Neutrophil (primary cell): Measurements from ENCODE around the gene TMEM106A.

Experiments used
- H3K27ac ChIP-seq: fragments of 200-600 bp; sonication (generic); 2 replicates; pipeline ENCODE4 v1.5.1; 2016; ENCODE audit warnings: mild to moderate bottlenecking, moderate library complexity
- H3K27me3 ChIP-seq: fragments of 200-600 bp; sonication (generic); 2 replicates; pipeline ENCODE4 v1.6.0; 2016; ENCODE audit warnings: mild to moderate bottlenecking
- H3K36me3 ChIP-seq: fragments of 200-600 bp; sonication (generic); 2 replicates; pipeline ENCODE4 v1.5.1; 2017
- H3K4me1 ChIP-seq, 2 experiments: fragments of 200-600 bp in 1 of 2; sonication (generic) in 1 of 2; 1 replicate in 1 of 2; 2 replicates in 1 of 2; pipeline versions ENCODE4 v1.5.1 to v1.6.1; 2013 to 2016; ENCODE audit warnings: low read depth in 1 of 2, low read length in 1 of 2, mild to moderate bottlenecking in 1 of 2, moderate library complexity in 1 of 2; ENCODE audit not compliant: control insufficient read depth in 1 of 2, insufficient read depth in 1 of 2
- H3K4me3 ChIP-seq, 2 experiments: fragments of 200-600 bp in 1 of 2; sonication (generic) in 1 of 2; 1 replicate in 1 of 2; 2 replicates in 1 of 2; pipeline ENCODE4 v1.5.1; 2013 to 2016; ENCODE audit warnings: low read depth in 1 of 2, low read length in 1 of 2, mild to moderate bottlenecking in 1 of 2, moderate library complexity in 1 of 2
- H3K9me3 ChIP-seq: fragments of 200-600 bp; sonication (generic); 2 replicates; pipeline ENCODE4 v1.5.1; 2016
- TF ChIP-seq, protein P1 (sequence below): fragments of 200-600 bp; sonication (generic); IDR thresholded peaks from 2 replicates; pipeline ENCODE4 v1.5.1; 2016; ENCODE audit warnings: antibody characterized with exemption

TMEM106A gene

DNA sequence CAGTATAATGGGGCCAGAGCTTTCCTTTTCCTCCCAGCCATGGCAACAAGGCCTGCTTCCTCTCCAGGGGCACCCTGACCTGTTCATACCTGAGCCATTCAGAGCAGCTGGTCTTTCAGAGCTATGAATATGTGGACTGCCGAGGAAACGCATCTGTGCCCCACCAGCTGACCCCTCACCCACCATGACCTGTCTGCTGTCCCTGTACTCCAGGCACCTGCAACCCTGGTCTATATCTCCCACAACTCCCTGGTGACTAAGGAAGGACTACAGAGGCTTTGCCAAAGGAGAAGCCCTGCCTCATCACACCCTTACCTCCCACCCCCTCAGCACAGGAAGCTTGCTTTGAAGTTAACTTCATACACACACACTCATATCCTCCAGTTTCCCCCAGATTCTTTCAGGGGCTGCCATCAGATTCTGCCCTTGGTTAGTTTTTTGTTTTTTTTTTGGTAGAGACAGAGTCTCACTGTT is 6.0 kb downstream of the TMEM106A start:
- H3K27ac ChIP-seq = no peak overlapping the region
- TF ChIP-seq, protein P1, sequence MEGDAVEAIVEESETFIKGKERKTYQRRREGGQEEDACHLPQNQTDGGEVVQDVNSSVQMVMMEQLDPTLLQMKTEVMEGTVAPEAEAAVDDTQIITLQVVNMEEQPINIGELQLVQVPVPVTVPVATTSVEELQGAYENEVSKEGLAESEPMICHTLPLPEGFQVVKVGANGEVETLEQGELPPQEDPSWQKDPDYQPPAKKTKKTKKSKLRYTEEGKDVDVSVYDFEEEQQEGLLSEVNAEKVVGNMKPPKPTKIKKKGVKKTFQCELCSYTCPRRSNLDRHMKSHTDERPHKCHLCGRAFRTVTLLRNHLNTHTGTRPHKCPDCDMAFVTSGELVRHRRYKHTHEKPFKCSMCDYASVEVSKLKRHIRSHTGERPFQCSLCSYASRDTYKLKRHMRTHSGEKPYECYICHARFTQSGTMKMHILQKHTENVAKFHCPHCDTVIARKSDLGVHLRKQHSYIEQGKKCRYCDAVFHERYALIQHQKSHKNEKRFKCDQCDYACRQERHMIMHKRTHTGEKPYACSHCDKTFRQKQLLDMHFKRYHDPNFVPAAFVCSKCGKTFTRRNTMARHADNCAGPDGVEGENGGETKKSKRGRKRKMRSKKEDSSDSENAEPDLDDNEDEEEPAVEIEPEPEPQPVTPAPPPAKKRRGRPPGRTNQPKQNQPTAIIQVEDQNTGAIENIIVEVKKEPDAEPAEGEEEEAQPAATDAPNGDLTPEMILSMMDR = no peak
- no peaks in the 10 kb centered on the region for H3K27me3 ChIP-seq
- no peak overlapping the region for H3K4me3 ChIP-seq
- H3K36me3 ChIP-seq = peaks cover 70% of the 10 kb centered on the region
- H3K9me3 ChIP-seq = no peaks in the 10 kb centered on the region
- peaks cover 11 to 14% of the 10 kb centered on the region in 2 experiments for H3K4me1 ChIP-seq

DNA sequence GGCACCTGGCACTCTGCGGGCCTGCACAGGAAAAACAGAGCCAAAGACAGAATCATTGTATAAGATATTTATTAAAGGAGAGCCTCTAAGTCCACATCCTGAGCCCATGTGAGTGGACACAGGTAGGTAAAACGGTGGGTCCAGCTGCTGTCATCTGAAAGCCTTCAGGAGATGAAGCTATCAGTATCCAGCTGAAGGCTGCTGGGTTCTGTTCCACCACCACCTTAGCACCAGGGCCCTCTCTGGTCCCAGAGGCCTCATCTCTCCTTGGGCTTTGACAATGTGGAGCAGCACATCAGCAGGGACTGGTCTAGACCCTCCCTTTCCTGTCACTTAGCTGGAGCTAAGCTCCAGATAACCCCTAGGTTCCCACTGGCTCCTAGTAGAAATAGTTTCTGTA is 7.3 kb downstream of the TMEM106A start:
- Histone ChIP-seq H3K27ac (no peak overlapping the region), H3K27me3 (no peaks in the 10 kb centered on the region), H3K9me3 (no peaks in the 10 kb centered on the region), H3K4me1 (peaks cover 6 to 9% of the 10 kb centered on the region in 2 experiments), H3K36me3 (peaks cover 65% of the 10 kb centered on the region), H3K4me3 (no peak overlapping the region)
- TF ChIP-seq, protein P1 = no peak

DNA sequence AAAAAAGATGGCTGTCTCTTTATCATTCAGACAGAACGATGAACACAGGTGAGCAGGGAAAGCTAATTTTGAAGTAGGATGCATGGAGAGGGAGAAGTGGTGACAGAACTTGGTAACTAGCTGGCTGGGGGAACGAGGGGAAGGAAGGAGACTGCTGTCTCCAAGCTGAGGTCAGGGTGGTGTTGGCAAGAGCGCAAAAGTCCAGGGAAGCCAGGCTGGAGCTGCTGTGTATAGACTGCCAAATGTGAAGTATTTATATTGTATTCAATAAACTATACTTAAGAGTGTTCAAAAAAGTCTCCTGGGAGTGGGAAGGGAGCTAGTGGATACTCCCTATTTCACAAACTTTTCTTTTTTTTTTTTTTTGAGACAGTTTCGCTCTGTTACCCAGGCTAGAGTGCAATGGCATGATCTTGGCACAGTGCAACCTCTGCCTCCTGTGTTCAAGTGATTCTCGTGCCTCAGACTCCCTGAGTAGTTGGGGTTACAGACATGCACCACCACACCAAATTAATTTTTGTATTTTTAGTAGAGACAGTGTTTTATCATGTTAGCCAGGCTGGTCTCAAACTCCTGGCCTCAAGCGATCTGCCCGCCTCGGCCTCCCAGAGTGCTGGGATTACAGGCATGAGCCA is 8.2 kb downstream of the TMEM106A start:
- TF ChIP-seq, protein P1 = no peak
- Histone ChIP-seq H3K27ac (no peak overlapping the region), H3K4me3 (no peak overlapping the region), H3K9me3 (no peaks in the 10 kb centered on the region), H3K27me3 (no peaks in the 10 kb centered on the region), H3K36me3 (peaks cover 67% of the 10 kb centered on the region), H3K4me1 (peaks cover 12 to 14% of the 10 kb centered on the region in 2 experiments)

DNA sequence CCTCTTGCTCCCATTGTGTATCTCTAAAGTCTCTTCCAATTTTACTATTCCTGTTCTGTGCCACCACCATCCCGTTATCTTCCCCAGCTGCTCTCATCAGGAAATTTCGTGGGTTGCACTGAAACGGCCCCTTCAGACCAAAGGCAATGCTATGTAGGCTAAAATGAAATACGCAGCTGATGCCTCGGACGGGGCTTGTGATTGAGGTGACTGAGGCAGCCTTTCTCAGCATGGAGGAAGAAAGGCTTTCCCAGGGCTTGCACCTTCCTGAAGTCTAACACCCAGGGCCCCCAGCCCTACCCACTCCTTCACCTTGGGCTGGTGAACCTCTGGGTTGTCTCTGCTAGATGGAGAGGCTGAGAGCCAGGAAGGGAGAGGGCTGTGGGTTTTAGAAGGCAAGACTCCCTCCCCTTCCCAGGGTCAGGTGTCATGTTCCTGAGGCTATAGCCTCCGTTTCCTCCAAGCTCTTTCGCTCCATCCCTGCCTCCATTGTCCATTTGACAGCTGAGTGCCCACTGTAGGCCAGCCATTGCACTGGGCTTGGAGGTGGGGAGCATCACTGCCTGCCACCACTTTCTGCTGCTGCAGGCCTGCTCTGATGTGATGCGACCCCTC is 8.9 kb downstream of the TMEM106A start:
- H3K27me3 ChIP-seq = no peaks in the 10 kb centered on the region
- no peak overlapping the region for H3K4me3 ChIP-seq
- peaks cover 12 to 14% of the 10 kb centered on the region in 2 experiments for H3K4me1 ChIP-seq
- no peak overlapping the region for H3K27ac ChIP-seq
- peaks cover 64% of the 10 kb centered on the region for H3K36me3 ChIP-seq
- TF ChIP-seq, protein P1 = no peak
- H3K9me3 ChIP-seq = no peaks in the 10 kb centered on the region

DNA sequence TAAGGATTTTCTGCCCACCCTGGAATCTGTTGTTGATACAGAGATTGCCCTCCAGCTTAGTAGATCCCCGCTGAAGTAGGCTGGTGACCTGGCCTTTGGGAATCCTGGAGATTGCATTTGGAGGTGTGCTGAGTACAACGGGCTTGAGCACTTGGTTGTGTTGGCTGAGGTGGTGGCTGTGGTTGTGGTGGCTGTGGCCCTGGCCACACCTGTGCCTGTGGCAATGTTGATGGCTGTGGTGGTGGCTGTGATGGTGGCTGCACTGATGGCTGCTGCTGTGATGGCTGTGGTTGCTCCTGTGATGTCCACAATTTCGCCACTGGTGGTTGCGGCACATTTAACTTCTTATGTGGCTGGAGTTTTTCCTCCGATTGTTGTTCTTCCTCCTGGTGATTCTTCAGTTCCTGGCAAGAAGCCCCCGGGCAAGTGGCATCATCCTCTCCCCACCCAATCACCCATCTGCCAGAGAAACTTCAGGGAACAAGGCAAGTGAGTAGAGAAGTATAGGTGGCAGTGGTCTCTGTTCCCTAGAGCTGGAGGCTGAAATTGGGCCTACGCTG is 12.6 kb downstream of the TMEM106A start:
- TF ChIP-seq, protein P1 = no peak
- Histone ChIP-seq H3K4me3 (no peak overlapping the region), H3K4me1 (peaks cover 11 to 12% of the 10 kb centered on the region in 2 experiments), H3K27me3 (no peaks in the 10 kb centered on the region), H3K9me3 (no peaks in the 10 kb centered on the region), H3K27ac (no peak overlapping the region), H3K36me3 (peaks cover 45% of the 10 kb centered on the region)
